Fibroblast of gingiva (primary cell): ENCODE data around the gene MLH3.
A peak's percentile ranks its signal among the peaks of the same experiment; 100 is the strongest.

Experiments
- DNase-seq: peaks from one replicate; pipeline ENCODE4 v3.0.0-alpha.2; 2011; ENCODE audit warnings: low read depth

MLH3 gene

GRCh38 chr14:75066691-75067090 lies 15.4 kb upstream of the MLH3 start:
- no peak for DNase-seq

- no peak for DNase-seq
Measured at GRCh38 chr14:75064205-75064567, 12.9 kb upstream of the MLH3 start.

- DNase-seq, result peak; percentile 86
Measured at GRCh38 chr14:75063491-75064204, 12.4 kb upstream of the MLH3 start, which contains the start of gene ACYP1. Gene ACYP1 (minus strand): TSS chr14:75064024. CDS start chr14:75063553, 471 bp downstream.

- DNase-seq, result no peak
Measured at GRCh38 chr14:75063013-75063412, 11.7 kb upstream of the MLH3 start.

GRCh38 chr14:75060420-75060819 lies 9.2 kb upstream of the MLH3 start:
- no peak for DNase-seq

GRCh38 chr14:75059642-75060041 lies 8.4 kb upstream of the MLH3 start:
- DNase-seq, result peak; percentile 51

- peak; percentile 45 for DNase-seq
Measured at GRCh38 chr14:75054421-75054820, 3.2 kb upstream of the MLH3 start.

- peak; percentile 90 for DNase-seq
Measured at GRCh38 chr14:75053396-75054291, 2.4 kb upstream of the MLH3 start.

GRCh38 chr14:75051556-75051899 lies 261 bp upstream of the MLH3 start:
- DNase-seq, result no peak

- DNase-seq, result peak; percentile 98
Measured at GRCh38 chr14:75049731-75050201, 1.5 kb downstream of the MLH3 start.

GRCh38 chr14:75049136-75049535 lies 2.1 kb downstream of the MLH3 start:
- DNase-seq, result peak; percentile 71

GRCh38 chr14:75048101-75048500 lies 3.2 kb downstream of the MLH3 start:
- DNase-seq, result no peak

GRCh38 chr14:75047506-75047905 lies 3.8 kb downstream of the MLH3 start:
- peak; percentile 68 for DNase-seq

GRCh38 chr14:75046899-75047298 lies 4.4 kb downstream of the MLH3 start:
- DNase-seq, result no peak

- DNase-seq, result no peak
Measured at GRCh38 chr14:75046275-75046674, 5.0 kb downstream of the MLH3 start.

- no peak for DNase-seq
Measured at GRCh38 chr14:75044752-75045151, 6.5 kb downstream of the MLH3 start.

GRCh38 chr14:75044322-75044721 lies 6.9 kb downstream of the MLH3 start:
- DNase-seq, result peak; percentile 17

- DNase-seq, result peak; percentile 72
Measured at GRCh38 chr14:75042035-75042434, 9.2 kb downstream of the MLH3 start.

- DNase-seq, result no peak
Measured at GRCh38 chr14:75041613-75042012, 9.7 kb downstream of the MLH3 start.

GRCh38 chr14:75040959-75041358 lies 10.3 kb downstream of the MLH3 start:
- no peak for DNase-seq

GRCh38 chr14:75040507-75040906 lies 10.8 kb downstream of the MLH3 start:
- DNase-seq, result no peak

- DNase-seq, result peak; percentile 25
Measured at GRCh38 chr14:75032939-75033338, 18.3 kb downstream of the MLH3 start.

- no peak for DNase-seq
Measured at GRCh38 chr14:75030147-75030546, 21.1 kb downstream of the MLH3 start.
